BE2C (cell line): ENCODE data around the gene SRPX.

Experiments used
- DNase-seq: peaks from one replicate; pipeline ENCODE4 v3.0.0-alpha.2; 2020
- H3K27me3 ChIP-seq: fragments of 250-450 bp; sonication (Bioruptor Pico); 2 replicates; pipeline ENCODE4 v1.5.1; 2020; ENCODE audit warnings: mild to moderate bottlenecking
- H3K36me3 ChIP-seq: fragments of 250-450 bp; sonication (Bioruptor Pico); 2 replicates; pipeline ENCODE4 v1.5.1; 2020; ENCODE audit warnings: mild to moderate bottlenecking
- H3K4me1 ChIP-seq: fragments of 250-450 bp; sonication (Bioruptor Pico); 2 replicates; pipeline ENCODE4 v1.5.1; 2020
- H3K4me3 ChIP-seq: 2 replicates; pipeline ENCODE4 v1.5.1; 2011; ENCODE audit warnings: low read depth, low read length
- H3K9me3 ChIP-seq: fragments of 250-450 bp; sonication (Bioruptor Pico); 2 replicates; pipeline ENCODE4 v1.5.1; 2020
- TF ChIP-seq, protein P1 (sequence below): IDR thresholded peaks from 2 replicates; pipeline ENCODE4 v1.5.1; 2012; ENCODE audit warnings: mild to moderate bottlenecking, low read depth, low read length

SRPX gene

DNA sequence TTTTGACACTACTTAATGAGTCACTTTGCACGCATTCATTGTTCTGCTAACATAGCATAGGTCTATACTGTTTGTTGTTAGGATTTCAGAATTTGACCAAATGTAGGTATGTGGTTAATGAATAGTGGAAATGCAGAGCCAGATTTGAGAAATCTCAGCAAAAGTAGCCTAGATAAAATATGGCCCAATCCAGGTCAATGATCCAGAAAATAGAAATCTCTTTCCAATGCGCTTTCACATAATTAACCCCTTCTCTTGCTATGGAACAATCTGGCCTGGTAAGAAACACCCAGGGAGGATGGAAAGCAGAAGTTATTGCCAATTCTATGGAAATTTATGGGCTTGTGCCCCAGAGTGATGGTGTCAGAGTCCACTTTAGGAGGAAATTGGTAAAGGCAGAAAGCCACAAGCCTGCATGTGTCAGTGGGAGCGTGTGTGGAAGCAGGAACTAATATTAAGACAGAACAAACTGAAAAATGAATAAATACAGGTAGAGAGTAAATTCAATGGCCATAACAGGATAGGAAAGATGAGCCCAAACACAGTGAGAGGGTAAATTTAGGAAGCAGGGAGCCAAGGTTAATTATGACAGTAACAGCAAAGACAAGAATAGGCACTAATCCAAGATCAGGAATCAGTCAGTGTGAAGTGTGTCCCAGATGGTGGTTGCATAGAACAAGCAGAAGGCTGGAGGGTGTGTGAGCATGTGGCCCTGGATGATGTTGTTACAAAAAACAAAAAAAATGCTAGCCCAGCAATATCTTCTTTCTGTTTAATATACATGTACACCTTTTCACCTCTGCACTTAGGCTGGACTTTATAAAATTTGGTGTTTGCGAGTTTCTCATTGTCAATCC is 111.4 kb downstream of the SRPX start:
- TF ChIP-seq, protein P1, sequence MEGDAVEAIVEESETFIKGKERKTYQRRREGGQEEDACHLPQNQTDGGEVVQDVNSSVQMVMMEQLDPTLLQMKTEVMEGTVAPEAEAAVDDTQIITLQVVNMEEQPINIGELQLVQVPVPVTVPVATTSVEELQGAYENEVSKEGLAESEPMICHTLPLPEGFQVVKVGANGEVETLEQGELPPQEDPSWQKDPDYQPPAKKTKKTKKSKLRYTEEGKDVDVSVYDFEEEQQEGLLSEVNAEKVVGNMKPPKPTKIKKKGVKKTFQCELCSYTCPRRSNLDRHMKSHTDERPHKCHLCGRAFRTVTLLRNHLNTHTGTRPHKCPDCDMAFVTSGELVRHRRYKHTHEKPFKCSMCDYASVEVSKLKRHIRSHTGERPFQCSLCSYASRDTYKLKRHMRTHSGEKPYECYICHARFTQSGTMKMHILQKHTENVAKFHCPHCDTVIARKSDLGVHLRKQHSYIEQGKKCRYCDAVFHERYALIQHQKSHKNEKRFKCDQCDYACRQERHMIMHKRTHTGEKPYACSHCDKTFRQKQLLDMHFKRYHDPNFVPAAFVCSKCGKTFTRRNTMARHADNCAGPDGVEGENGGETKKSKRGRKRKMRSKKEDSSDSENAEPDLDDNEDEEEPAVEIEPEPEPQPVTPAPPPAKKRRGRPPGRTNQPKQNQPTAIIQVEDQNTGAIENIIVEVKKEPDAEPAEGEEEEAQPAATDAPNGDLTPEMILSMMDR, result no peak
- no peak overlapping the region for H3K4me3 ChIP-seq
- H3K4me1 ChIP-seq, result no peaks in the 10 kb centered on the region
- no peaks in the 10 kb centered on the region for H3K27me3 ChIP-seq
- H3K9me3 ChIP-seq, result no peaks in the 10 kb centered on the region
- H3K36me3 ChIP-seq, result no peaks in the 10 kb centered on the region
- no peak for DNase-seq

DNA sequence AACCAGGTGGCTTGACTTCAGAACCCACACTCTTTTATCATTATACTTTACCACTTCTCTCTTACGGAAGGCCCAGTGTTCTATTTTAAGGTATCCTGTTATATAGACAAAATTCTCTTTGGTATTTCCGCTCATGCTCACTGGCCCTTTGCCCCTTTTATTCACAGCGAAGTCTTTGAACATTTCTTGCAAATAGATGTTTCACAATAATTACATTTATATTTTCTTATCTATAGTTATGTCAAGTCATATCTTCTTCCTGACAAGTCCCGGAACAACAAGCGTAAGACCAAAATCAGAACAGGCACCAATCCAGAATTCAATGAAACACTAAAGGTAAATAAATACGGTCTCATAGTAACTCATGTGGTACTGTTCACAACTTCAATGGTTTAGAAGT is 112.3 kb downstream of the SRPX start:
- no peak for DNase-seq
- no peaks in the 10 kb centered on the region for H3K36me3 ChIP-seq
- H3K4me3 ChIP-seq, result no peak overlapping the region
- TF ChIP-seq, protein P1, result no peak
- H3K27me3 ChIP-seq, result no peaks in the 10 kb centered on the region
- H3K9me3 ChIP-seq, result no peaks in the 10 kb centered on the region
- no peaks in the 10 kb centered on the region for H3K4me1 ChIP-seq

DNA sequence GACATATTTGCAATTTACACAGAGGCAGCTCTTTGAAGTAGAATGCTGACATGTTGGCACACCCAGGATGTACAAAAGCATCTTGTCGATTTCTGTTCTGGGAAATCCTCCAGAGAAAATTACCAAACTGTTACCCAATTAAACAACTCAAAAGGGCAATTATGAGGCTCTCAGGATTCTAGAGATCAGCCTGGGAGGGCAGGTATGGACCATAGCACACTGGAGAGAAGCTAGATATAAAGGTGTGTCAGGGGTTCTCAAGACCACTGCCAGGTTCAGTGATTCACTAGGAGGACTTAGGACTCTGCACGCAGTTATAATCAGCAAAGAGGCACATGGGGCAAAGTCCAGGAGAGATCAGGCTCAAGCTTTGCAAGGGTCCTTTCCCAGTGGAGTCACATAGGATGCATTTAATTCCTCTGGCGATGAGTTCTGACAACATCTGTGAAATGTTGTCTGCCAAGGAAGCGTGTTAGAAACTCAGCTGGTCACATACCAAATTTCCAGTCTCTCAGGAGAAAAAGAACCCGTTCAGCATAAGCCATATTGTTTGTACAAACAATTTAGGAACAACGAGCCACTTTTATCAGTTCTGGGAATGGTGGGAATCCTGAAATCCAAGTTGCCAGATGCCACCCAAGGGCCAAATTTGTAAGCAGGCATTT is 113.5 kb downstream of the SRPX start:
- Histone ChIP-seq H3K4me1 (no peaks in the 10 kb centered on the region), H3K9me3 (no peaks in the 10 kb centered on the region), H3K4me3 (no peak overlapping the region), H3K27me3 (no peaks in the 10 kb centered on the region), H3K36me3 (no peaks in the 10 kb centered on the region)
- TF ChIP-seq, protein P1, result no peak
- DNase-seq, result no peak

DNA sequence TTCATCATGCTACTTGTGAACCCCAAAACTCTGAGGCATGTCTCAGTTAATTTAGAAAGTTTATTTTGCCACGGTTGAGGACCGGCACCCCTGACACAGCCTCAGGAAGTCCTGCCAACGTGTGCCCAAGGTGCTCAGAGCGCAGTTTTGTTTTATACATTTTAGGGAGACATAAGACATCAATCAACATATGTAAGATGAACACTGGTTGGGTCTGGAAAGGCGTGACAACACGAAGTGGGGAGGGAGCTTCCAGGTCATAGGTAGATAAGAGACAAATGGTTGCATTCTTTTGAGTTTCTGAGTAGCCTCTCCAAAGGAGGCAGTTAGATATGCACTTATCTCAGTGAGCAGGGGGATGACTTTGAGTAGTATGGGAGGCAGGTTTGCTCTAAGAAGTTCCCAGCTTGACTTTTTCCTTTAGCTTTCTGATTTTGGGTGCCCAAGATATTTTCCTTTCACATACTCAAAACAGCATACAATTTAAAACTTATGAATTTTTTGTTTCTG is 115.4 kb downstream of the SRPX start:
- no peaks in the 10 kb centered on the region for H3K9me3 ChIP-seq
- no peak for DNase-seq
- H3K36me3 ChIP-seq, result no peaks in the 10 kb centered on the region
- no peak overlapping the region for H3K4me3 ChIP-seq
- no peaks in the 10 kb centered on the region for H3K4me1 ChIP-seq
- TF ChIP-seq, protein P1, result no peak
- H3K27me3 ChIP-seq, result no peaks in the 10 kb centered on the region

- Histone ChIP-seq H3K27me3 (no peaks in the 10 kb centered on the region), H3K9me3 (no peaks in the 10 kb centered on the region), H3K36me3 (no peaks in the 10 kb centered on the region), H3K4me3 (no peak overlapping the region), H3K4me1 (no peaks in the 10 kb centered on the region)
- TF ChIP-seq, protein P1, result no peak
- no peak for DNase-seq
Observed at GRCh38 chrX:38103857-38104812, 116.5 kb downstream of the SRPX start.
